Measurements from ENCODE around the gene DOCK3.

The DOCK3 gene

GRCh38 chr3:51391566-51392354 is 717.0 kb downstream of the DOCK3 start:
- no peak for DNase-seq

GRCh38 chr3:51392355-51393133 is 717.8 kb downstream of the DOCK3 start:
- DNase-seq = no peak

- DNase-seq = no peak
Measured at GRCh38 chr3:51393134-51393495, 718.4 kb downstream of the DOCK3 start.

GRCh38 chr3:51393564-51393963 is 718.8 kb downstream of the DOCK3 start:
- no peak for DNase-seq

- DNase-seq = no peak
Measured at GRCh38 chr3:51394541-51394940, 719.8 kb downstream of the DOCK3 start.

- no peak for DNase-seq
Measured at GRCh38 chr3:51395493-51396213, 720.9 kb downstream of the DOCK3 start.

- DNase-seq = no peak
Measured at GRCh38 chr3:51396401-51396800, 721.7 kb downstream of the DOCK3 start.

GRCh38 chr3:51397392-51397791 is 722.7 kb downstream of the DOCK3 start:
- DNase-seq = no peak

GRCh38 chr3:51398595-51399310 is 724.0 kb downstream of the DOCK3 start:
- no peak for DNase-seq

- no peak for DNase-seq
Measured at GRCh38 chr3:51400166-51400565, 725.4 kb downstream of the DOCK3 start.

GRCh38 chr3:51401735-51402134 is 727.0 kb downstream of the DOCK3 start:
- no peak for DNase-seq

GRCh38 chr3:51403675-51404074 is 728.9 kb downstream of the DOCK3 start:
- DNase-seq = no peak

GRCh38 chr3:51408021-51408420 is 733.3 kb downstream of the DOCK3 start:
- DNase-seq = no peak

- DNase-seq = no peak
Measured at GRCh38 chr3:51408813-51409212, 734.1 kb downstream of the DOCK3 start.

GRCh38 chr3:51422211-51422610 is 747.5 kb downstream of the DOCK3 start:
- DNase-seq = no peak

GRCh38 chr3:51426921-51427320 is 752.2 kb downstream of the DOCK3 start:
- DNase-seq = no peak

- no peak for DNase-seq
Measured at GRCh38 chr3:51429138-51429537, 754.4 kb downstream of the DOCK3 start.

Measured in NCI-H1930 (cell line).